Measurements from ENCODE around the gene GPX3.

DNA sequence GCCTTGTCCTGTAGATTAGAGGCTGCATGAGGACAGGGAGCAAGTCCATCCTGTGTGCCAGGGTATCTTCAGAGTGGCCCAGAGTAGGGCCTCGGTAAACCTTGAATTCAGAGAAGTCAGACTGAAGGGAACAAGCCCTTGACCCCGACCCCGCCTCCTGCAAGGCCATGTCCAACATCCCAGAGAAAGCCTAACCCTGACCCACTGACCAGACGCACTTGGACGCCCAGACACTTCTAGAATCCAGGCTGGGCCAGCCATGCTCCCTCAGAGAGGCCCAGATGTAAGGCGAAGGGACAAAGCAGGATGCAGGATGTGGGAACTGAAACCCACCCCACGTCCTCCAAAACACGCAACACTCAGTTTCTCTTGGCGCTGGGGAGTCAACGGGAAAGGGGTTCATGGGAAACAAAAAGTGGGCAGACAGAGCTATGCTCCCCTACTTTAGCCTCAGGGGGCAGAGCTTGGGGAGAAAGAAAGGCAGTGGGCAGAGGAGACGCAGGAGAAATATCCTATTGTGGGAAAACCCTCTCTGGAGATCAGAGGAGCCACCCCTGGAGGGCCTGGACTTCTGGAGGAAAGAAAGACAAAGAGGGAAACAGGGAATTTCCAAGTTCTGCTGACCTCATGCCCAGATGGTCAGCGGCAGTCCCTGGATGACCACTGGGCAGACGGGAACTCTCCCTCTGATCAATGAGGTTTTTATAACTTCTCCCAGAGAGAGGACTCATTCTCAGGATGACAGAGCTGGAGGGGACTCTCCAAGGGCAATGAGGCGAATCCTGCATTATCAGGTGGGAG, 47.4 kb downstream of the GPX3 start:
- TF ChIP-seq BHLHE40 (IDR thresholded peaks at IDR 0.05; ENCODE audit: borderline replicate concordance) (no peak), FOXM1 (IDR thresholded peaks at IDR 0.05; ENCODE audit: borderline replicate concordance) (no peak), SUZ12 (IDR thresholded peaks at IDR 0.05) (no peak), ARNT (IDR thresholded peaks at IDR 0.05) (no peak), ELF4 (IDR thresholded peaks at IDR 0.05) (no peak), HDGF (IDR thresholded peaks at IDR 0.05; ENCODE audit: borderline replicate concordance) (no peak), LEF1 (IDR thresholded peaks at IDR 0.05; ENCODE audit: borderline replicate concordance) (no peak)
